Superior temporal gyrus (tissue), 1 donor: ENCODE results near the gene SYT15.

Experiments
- DNase-seq: peaks from one replicate; pipeline ENCODE4 v3.0.0-alpha.2; 2016; ENCODE audit errors: extremely low spot score

SYT15 gene

DNA sequence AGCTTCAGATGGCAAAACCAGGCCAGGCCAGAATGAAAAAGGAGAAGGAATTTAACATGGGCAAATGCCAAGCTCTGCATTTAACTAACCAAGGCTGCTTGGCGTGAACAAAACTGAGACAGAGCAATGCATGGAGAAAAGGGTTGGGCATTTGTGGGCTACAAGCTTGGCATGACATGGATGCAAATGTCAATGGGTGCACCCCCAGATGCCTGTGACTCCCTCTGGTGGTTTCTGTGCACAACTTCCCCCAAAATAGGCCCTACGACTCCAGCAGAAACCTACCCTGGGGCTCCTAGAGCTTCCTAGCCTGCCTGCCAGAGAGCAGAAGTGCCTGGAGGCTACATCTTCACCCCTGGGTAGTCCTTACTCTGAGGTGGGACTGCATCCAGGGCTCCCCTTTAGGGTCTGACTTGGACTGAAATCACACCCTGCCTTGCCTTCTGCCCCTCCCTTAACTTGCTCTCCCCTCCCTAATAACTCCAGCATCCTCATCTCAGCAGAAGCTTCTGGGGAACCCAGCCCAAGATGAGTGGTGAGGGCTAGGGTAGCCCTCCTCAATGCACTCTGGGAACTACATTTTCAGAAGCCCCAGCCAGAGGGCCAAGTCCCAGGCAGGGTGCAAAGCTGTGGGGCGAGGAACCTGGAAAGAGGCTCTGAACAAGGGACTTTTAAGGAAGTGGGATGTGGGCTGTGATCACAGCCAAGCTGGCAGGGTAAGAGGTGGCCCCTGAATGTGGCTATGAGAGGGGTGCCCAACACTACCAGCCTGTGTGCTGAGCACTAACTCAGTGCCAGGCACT, 33.7 kb upstream of the SYT15 start:
- DNase-seq, result no peak

DNA sequence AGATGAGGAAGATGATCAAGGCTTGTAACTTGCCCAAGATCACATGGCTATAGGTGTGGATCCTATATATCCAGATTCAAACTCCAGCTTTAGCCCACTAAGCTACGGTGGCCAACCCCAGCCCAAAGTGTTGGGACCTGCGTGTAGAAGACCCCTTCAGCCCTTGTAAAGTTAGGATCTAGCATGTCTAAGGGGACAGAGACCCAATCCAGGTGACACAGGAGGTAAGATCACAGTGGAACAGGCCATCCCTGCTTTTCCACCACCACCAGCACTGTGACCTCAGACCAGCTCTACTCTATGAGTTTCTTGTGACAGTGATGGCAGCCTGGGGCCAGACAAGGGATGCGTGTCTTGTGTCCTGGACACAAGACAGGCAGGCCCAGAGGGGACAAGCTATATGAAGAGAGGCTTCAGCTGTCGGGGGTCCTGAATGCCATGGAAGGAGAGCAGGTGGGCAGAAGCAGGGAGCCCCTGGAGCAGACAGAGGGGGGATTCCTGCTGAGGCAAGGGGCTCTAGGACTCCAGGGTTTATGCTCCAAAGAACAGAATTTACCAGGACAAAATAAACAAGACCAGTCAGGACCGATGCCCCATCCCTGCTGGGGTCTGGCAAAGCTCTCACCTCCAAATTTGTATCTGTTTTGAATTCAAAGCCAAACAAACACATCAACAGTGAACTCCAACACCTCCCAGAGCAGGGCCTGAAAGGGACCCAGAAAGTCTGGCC, 32.9 kb upstream of the SYT15 start:
- DNase-seq, result no peak

DNA sequence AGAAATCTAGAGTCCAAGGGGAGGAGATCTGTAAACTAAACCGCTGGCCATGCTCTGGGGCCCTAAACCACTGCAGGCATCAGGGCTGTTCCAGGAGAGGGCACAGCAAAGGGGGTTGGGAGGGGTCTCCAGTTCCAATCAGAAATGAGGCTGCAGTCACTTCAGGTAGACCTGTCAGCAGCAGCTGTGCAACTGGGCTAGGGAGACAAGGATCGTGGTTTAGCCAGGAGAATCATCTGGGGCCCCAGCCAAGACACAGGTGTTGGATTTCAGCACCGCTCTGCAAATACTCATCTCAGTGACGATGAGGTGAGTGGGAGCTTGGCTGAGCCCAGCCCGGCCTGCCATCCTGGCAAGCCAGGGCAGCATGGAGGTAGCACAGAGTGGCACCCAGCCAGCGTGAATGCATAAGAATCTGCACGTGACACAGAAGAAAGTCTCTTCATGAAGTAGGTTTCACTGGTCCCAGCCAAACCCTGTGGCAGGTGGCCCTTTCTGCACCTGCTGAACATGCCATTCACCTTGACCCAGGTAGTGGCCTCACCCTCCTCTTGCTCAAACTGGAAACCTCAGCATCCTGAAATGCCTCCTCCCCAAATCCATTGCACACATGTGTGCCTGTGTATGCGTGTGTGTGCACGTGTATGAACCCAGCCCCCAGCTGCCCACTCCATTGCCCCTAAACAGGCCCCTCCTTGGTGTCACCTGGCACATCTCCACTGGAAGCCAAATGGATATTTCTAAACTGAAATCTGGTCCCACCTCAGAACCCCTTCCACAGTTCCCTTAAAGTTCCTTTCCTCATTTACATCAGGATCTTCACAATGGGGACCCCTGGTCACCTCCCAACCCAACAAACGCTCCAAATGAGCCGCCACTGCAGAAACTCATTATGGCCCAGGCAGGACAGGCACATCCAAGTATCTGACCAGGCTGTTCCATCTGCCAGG, 32.1 kb upstream of the SYT15 start:
- no peak for DNase-seq

DNA sequence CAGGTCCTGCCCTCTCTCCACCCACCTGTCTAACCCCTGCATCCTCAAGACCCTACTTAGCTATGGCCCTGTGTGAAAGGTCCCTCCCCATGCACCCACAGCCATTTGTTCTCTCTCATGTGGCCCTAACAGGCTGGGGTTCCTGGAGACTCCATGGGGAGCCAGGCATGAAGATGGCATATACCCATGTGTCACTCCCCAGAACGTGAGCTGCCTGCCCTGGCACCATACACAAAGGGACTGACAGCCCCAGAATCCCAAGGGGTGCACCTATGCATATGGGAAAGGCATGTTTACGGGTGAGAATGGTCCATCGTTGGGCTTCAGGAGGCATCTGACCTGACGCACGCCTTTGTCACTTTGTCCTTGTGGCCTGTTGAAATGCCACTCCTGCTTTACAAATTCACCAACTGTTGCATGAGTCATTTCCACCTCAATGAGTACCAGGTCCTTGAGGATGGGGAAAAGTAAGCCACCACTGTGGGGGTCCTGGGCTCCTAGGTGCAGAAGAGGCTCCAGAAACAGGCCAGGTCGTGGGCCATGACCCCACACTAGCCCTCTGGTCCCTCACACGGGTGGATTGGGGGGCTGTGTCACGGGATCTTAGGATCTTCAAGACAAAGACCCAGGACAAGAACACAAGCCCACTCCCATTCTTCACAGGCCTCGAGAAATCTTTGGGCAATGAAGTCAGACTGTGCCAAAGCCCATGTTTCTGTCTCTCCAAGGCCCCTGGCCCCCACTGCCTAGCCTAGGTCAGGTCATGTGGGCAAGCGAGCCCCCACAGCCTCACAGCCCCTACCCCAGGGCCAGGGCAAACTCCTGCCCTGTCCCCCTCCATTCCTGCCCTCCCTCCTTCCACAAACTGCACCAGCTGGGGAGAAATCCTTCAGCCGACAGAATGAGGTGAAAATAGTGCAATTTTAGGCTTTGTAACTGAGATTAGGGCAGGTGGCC, 31.1 kb upstream of the SYT15 start:
- DNase-seq, result no peak

DNA sequence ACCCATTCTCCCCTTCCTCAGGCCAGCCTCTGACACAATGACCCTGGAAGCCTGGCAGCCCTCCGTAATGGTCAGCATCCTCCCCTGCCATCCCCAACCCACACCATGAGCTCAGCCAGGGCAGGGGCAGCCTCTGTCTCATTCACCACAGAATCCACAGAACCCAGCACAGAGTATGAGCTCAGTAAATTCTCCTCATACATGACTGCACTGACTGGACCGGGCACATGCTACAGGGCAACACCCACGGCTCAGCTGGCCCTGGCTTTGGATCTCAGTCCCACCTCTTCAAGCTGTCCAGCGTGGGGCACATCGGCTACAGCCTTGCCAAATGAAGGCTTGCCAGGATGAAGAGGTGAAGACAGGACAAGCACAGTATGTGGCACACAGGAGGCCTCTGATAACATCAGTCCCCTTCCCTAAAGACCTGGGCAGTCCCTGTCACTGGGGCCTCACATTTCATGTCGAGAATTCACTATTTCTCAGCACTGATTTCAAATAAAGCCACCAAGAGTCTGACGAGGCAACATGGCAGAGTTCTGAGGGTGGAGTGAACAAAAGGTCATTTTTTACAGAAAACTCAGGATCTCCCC, 30.3 kb upstream of the SYT15 start:
- no peak for DNase-seq

DNA sequence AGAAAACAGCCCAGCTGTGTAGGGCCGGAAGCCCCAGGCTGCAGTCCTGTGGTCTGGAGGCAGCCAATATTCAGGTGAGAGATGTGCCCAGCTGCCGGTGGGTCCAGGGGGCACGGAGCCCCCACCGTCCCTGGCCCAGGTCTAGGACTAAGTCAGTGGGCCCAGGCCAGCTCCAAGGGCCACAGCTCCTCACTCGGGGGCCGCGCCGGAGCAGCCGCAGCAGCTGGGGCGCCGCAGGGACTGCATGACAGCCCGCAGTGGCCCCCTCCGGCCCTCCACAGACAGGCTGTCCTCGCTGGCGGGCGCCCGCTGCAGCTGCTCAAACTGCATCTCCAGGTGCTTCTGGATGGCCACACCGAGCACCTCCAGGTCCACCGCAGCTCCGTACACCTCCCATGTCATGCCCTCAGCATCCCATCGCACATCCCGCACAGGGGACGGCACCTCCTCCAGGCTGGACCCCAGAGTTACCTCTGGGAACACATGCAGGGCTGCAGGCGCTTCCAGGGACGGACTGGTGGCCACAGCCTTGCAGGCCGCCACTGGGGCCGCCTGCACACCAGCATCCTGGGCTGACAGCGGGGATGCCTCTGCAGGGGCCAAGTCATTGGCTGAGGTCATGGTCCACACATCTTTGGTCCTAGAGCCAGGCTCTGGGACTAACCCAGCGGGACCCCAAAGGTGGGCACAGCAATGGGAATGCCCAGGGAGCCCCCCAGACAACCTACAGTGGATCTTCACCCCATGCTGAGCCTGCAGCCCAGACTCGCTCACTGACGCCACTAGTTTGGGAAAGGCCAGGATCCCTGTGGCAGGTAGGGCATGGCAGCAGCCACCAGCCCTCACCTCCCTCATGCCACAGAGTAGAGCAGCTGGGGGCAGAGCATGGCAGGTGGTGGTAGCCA, 29.5 kb upstream of the SYT15 start:
- DNase-seq, result no peak

DNA sequence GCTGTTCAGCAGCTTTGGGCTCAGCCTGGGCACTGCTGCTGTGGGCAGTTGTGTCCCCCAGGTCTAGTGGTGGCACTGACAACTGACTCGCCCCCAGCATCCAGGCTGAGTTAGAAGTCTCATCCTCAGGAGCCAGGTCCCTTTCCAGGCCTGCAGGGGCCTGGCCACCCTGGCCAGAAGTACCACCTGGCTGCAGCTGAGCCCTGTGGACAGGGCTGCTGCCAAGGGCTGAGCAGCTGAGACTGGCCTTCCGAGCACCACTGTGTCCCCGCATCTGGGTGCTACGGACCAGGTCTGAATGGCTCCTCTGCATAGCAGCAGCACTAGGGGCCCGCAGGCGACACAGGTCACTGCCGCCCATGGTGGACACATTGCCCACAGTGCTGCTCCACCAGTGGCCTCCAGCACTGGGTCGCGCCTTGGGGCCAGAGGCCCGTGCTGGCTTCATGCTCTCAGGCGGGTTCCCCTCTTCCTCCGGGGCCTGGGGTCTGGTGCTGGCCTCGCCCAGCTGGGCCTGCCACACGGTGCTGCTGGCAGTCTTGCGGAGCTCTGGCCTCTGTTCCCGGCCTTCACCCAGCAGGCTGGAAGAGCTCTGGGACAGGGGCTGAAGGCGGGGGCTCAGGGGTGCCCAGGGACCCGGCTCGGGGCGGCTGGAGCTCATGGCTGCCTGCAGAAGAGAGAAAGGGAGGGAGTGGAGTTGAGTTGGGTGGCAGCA, 28.7 kb upstream of the SYT15 start:
- no peak for DNase-seq

DNA sequence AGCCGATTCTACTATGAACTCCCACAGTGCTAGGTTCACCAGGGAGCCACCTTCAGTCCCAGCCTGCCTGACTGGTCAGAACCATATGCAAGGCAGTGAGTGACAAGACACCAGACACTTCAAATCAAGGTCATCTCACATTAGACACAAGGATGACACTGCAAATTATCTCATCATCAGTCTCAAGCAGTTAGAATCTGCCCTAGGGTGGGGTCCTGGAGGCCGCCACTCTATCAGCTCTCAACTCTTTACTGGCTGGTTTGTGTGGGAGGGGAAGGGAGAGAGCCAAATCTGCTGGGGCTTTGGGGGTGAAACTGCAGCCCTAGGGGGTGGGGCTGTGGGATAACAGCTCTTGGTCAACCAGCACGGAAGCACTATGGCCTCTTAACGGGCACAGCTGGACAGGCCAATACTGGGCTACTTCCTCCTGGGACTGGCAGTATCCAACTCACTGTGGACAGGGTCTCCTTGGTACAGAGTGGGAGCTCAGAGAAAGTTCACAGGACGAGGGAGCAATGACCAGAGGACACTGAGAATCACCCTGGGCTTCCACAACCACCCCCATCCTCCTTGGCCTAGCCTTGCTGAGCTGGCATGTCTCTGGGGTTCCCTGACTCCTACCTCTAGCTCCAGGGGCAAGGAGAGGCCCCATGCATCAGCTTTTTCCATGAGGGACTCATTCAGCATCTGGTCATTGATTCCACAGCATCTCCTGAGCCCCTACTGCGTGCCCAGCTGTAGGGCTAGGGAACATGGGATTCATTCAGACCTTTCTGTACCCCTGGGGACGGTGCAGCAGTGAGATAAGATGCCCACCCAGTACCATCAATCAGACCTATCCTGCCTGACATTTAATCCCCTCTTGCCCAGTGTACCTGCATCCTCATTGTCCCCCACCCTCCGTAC, 27.9 kb upstream of the SYT15 start:
- DNase-seq, result no peak

DNA sequence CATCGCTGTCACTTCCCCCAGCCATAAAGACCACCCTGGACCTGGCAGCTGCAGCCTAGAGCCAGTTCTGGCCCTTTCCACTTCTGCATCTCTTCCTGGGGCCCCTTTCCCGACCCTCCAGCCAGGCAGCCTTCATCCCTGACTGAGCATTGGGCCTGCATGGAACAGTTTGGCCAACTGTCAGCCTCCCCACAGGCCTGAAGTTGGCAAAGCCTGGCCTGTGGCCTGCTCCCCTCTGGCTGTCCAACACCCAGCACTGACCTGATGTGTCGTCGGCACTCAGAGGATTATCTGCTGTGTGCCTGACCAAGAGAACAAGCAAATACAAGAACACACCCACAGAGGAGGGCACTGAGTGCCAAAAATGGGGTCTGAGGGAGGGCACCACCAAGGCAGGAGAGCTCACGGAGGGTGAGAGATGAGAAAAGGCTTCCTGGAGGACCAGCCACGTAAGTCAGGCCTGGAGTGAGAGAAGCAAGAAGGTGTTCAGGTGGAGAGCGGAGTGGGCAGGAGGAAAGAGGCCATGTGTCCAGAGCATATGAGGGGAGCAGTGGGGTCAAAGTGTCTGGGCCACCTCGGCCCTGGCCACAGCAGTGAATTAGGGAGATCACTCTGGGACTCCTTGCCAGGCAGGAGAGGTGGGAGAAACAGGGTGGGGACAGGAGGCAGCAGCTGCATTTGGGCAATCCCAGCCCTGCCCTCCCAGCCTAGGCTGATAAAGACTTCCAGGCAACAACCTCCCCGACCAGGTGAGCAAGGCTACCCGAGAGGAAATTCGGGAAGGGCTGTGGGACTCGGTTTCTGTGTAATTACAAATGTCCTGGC, 27.0 kb upstream of the SYT15 start:
- DNase-seq, result no peak

DNA sequence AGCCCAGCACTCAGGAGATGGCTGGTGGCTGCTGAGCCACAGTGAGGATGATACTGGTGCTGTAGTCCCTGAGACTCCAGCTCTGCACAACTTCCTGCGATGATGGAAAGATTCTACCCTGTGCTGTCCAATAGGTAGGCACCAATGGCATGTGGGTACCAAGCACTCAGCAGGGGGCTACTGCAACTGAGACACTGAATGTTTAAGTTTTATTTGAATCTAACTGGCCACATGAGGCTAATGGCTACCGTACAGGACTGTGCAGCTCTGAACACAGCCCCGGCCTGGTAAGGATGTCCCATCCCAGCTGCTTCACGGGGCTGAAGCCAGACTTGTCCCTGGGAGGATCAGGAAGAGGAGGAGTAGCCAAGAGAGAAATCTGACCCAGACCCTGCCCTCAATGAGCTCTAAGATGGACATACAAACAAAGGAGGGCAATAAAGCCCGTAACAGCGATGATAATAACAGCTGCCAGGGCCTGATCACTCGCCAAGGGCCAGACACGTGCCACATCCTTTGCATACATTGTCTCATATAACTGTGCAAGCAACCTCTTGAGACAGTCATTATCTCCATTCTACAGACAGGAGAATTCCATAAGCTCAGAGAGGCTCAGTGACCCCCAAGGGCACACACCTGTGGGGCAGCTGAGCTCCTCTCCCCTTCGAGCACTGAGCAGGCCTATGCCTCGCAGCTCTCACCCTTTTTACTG, 26.2 kb upstream of the SYT15 start:
- no peak for DNase-seq

DNA sequence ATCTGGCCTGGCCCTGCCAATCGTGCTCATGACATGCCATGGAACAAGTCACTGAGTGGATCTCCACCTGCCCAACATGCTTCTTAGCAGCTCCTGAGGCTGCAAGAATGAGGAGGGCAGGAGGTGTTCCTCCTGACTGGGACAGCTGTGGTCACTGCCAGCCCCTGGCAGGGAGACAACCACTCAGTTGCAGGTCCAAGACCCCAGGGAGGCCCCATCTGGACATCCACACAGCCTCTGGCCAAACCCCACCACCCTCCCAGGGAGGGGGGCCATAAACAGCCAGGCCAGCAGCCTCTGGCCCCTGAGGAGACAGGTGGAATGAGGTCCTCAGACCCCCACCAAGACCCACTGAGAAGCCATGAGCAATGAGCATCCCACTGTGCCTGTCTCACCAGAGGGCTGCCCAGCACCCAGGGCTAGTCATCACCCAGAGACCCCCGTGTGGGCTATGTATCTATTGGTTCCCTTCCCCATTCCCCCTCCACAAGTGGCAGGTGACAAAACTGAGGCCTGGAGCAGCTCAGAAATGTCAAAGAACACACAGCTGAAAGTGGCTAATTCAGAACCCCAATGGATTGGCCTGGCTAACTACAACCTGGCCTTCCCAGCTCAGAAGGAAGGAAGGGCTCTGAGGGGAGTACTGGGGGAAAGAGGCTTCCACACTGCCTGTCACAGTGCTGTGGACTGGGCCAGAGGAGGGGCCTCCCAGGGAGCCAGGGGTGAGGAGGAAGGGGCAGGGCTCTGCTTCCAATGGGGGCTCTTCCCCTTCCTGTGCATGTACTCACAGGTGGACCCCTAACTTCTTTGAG, 25.5 kb upstream of the SYT15 start:
- DNase-seq, result no peak

DNA sequence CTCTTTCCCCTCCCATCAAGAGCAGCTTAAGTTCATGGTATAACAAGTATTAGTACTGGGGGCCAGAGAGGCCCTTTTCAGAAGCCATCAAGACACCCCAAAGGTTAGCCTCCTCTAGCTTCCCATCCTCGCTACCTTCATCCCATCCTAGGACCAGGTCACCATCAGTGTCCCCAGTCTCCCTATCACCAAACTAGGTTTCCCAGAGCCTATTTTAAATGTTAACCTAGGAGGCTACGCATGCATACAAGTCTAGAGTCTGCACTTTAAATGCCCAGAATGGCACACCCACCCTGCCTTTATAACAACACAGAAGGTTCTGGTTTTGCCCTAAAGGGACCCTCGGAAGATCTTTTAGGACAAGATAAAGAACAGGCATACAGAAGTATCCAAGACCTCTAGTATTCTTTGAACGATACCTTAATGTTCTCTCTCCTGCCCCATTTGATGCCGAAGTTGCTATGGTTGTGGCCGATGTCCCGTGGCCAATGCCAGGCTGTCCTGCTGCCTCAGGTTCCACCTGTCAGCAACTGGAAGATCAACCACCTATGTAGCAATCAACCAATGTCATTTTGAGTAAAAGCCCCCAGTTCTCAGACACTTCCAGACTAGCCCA, 24.7 kb upstream of the SYT15 start:
- no peak for DNase-seq

DNA sequence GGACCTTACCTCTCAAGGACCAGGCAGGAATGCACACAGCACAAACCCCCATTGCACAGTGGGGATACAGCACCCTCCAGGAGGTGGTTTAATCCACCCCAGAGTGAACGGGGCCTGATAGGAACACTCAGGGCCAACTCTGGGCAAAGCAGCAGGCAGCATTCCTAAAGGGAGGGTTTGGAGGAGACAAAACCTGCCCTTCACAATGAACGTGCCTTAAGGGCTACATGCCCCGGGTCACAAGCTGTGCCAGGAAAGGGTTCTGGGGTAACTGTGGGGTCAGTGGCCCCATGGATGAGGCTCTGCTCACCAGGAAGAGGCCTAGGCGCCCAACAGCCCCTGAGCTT, 23.6 kb upstream of the SYT15 start:
- DNase-seq, result no peak

DNA sequence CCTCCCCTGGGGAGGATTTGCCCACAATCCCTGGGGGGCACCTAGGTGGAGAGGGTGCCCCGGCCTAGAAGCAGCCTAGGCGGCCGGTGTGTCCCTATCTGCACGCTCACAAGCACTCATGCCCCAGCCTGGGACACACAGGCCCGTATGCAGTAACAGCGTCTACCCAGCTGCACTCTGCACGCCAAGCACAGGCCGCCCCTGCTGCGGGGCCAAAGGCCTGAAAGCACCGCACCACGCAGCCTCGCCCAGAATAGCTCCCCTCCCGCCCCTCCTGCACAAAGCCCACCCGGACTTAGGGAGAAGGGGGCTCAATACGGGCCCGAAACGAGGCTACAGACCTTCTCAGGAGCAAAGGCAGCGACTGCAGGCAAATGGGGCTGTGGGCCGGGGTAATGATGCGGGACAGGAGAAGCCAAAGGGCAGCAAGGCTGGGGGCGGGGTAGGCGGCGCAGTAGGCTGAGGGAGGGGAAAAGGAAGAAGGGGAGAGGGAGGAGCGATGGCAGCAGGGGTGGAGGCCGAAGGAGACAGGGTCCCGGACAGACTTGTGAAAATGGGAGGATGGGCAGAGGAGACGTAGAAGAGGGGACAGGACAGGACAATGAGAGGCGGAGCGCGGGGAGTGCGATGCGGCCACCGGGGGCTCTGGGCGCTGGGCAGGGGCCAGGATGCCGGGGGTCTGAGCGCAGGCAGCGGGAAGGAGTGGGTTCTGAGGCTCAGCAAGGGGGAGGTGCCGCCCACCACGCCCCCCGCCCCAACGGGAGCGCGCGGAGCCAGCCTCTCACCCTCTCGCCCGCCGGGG, 23.0 kb upstream of the SYT15 start:
- no peak for DNase-seq
